T47D (cell line): ENCODE results near the gene TCHH.

Source experiments
- DNase-seq, 2 experiments: peaks; one replicate each; pipeline versions ENCODE4 v3.0.0 to v3.0.0-alpha.2; 2011 to 2012; ENCODE audit warnings: low read depth in 1 of 2, low spot score in 1 of 2
- JUND ChIP-seq: IDR thresholded peaks from 2 replicates; pipeline ENCODE4 v1.6.1; 2012; ENCODE audit warnings: low read depth
- in situ Hi-C: cut with HindIII; loops from 2 replicates; pipeline ENCODE4 v1.10.0; 2016; ENCODE audit warnings: low sequenced_read_pairs, low pct_unique_long_range_greater_than_20kb

Gene TCHH

GRCh38 chr1:152137215-152137614, 22.0 kb upstream of the TCHH start:
- no peak for DNase-seq
- in situ Hi-C loops = no loop called here
- TF ChIP-seq JUND = no peak

- in situ Hi-C loops = no loop called here
- DNase-seq = no peak
- TF ChIP-seq JUND = no peak
Measured at GRCh38 chr1:152130186-152130585, 14.9 kb upstream of the TCHH start.

GRCh38 chr1:152127673-152128072, 12.4 kb upstream of the TCHH start:
- DNase-seq = no peak
- in situ Hi-C loops = no loop called here
- no peak for TF ChIP-seq JUND

- in situ Hi-C loops = no loop called here
- no peak for TF ChIP-seq JUND
- DNase-seq = no peak
Measured at GRCh38 chr1:152125834-152126443, 10.7 kb upstream of the TCHH start.

- no peak for DNase-seq
- TF ChIP-seq JUND = no peak
- in situ Hi-C loops = no loop called here
Measured at GRCh38 chr1:152118915-152119314, 3.7 kb upstream of the TCHH start.

- in situ Hi-C loops = no loop called here
- DNase-seq = no peak
- no peak for TF ChIP-seq JUND
Measured at GRCh38 chr1:152112885-152113432, 2.3 kb downstream of the TCHH start.

- TF ChIP-seq JUND = no peak
- DNase-seq = peak in 1 of 2 experiments; percentile 47
- in situ Hi-C loops = no loop called here
Measured at GRCh38 chr1:152112101-152112884, 3.0 kb downstream of the TCHH start.

- DNase-seq = no peak
- in situ Hi-C loops = no loop called here
Measured at GRCh38 chr1:152111515-152111968, 3.7 kb downstream of the TCHH start.

GRCh38 chr1:152110860-152111514, 4.3 kb downstream of the TCHH start:
- peak in 1 of 2 experiments; percentile 25 for DNase-seq

More at GRCh38 chr1:152111515-152111968, 3.7 kb downstream of the TCHH start:
- no peak for TF ChIP-seq JUND

GRCh38 chr1:152110365-152110859, 4.8 kb downstream of the TCHH start:
- DNase-seq = peak; percentile 59 to 81
- in situ Hi-C loops = no loop called here
- TF ChIP-seq JUND = no peak

More at GRCh38 chr1:152110860-152111514, 4.3 kb downstream of the TCHH start:
- in situ Hi-C loops = no loop called here
- TF ChIP-seq JUND = no peak

- in situ Hi-C loops = no loop called here
- no peak for TF ChIP-seq JUND
- DNase-seq = peak in 1 of 2 experiments; percentile 48
Measured at GRCh38 chr1:152109998-152110294, 5.3 kb downstream of the TCHH start.

GRCh38 chr1:152109231-152109997, 5.8 kb downstream of the TCHH start:
- DNase-seq = peak; percentile 30 to 59
- TF ChIP-seq JUND = no peak
- in situ Hi-C loops = no loop called here

- in situ Hi-C loops = no loop called here
- no peak for DNase-seq
- no peak for TF ChIP-seq JUND
Measured at GRCh38 chr1:152108882-152109222, 6.4 kb downstream of the TCHH start.
